AG09319 (cell line): ENCODE measurements around the gene PEPD.

Experiments used
- DNase-seq: peaks from one replicate; pipeline ENCODE4 v3.0.0-alpha.2; 2010; ENCODE audit warnings: low read depth; ENCODE audit errors: extremely low read depth
- TF ChIP-seq, protein P1 (sequence below): IDR thresholded peaks from 2 replicates; pipeline ENCODE4 v1.5.1; 2011; ENCODE audit warnings: low read depth, mild to moderate bottlenecking, inconsistent platforms, low read length, moderate library complexity

Gene PEPD

DNA sequence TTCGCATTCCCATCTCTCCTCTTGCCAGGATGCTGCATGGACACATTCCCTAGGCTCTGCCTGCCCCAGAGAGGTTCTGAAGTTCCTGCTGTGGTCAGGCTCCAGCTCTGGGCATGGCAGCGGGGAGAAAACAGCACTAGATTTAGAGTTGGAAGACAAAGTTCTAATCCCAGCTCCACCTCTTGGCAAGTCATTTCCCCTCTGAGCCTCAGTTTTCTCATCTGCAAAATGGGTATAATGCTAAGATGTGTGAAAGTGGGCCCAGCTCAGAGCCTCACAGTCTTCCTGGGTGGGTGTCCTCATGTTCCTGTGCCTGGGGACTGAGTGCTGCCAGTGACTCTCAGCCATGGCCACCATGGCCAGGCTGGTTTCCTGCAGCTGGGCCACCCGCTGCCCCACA, 9.6 kb downstream of the PEPD start:
- TF ChIP-seq, protein P1, sequence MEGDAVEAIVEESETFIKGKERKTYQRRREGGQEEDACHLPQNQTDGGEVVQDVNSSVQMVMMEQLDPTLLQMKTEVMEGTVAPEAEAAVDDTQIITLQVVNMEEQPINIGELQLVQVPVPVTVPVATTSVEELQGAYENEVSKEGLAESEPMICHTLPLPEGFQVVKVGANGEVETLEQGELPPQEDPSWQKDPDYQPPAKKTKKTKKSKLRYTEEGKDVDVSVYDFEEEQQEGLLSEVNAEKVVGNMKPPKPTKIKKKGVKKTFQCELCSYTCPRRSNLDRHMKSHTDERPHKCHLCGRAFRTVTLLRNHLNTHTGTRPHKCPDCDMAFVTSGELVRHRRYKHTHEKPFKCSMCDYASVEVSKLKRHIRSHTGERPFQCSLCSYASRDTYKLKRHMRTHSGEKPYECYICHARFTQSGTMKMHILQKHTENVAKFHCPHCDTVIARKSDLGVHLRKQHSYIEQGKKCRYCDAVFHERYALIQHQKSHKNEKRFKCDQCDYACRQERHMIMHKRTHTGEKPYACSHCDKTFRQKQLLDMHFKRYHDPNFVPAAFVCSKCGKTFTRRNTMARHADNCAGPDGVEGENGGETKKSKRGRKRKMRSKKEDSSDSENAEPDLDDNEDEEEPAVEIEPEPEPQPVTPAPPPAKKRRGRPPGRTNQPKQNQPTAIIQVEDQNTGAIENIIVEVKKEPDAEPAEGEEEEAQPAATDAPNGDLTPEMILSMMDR, result no peak
- no peak for DNase-seq

DNA sequence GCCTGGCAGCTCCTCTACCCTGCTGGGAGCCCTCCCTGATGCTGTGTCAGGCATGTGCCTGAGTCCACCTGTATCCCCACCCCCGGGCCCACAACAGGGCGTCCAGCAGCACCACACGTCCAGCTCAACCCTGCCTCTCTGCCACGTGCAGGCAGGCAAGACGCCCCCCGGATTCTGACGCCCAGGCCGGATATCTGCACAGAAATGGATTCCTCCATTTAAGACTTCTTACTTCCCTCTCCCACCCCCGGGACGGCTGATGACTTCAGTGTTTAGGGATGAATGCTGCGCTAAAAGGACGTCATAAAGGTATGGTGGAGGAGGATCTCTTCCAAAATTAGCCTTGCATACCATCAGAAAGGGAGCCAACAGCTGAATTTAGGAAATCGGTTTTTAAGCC, 10.2 kb downstream of the PEPD start:
- TF ChIP-seq, protein P1, result no peak
- DNase-seq, result no peak

DNA sequence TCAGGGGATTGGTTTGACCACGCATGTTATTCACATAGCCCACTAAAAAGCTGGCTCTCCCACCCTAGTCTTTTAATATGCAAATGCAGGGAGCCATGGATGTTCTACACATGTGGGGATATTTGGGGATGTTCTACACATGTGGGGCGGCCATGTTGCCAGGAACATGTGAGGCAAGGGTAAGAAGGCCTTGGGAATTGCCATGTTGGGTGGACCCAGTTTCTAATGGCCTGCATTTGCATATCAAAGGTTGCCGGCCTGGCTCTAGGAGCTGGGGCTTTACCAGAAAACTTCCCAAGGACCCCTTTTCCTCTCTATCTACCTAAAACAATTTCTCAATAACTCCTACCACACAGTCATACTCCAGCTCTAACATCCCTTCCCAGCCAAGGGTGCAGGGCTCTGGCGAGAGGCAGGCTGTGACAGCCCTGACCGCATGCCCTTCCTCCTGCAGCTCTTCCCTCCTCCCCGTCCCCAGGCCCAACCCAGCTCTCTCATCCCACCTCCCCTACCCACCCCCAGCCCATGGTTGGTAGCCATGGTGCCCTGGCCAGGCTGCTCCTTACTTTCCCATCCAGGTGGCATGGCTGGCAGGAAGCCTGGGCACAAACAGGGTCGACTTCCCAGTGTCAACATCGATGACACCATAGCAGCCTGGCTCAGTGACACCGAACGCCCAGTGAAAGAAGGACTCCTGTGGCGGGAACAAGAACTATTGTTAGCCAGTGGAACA, 11.0 kb downstream of the PEPD start:
- DNase-seq, result no peak
- TF ChIP-seq, protein P1, result no peak

DNA sequence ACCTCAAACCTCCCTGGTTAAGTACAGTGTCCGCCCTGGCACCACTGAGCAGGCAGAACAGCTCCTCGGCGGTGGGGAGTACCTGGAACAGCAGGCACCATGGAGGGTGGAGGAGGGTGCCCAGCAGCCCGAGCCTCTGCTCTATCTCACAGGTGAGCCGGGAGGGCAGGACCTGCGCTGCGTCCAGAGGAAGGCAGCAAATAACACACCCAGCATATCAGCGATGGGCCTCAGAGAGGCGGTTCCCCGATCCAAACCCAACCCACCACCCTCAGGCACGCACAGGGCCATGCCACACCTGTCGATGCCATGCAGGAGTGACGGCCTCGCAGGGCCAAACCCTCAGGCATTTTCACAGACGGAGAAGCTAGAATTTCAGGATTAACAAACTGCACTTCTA, 11.8 kb downstream of the PEPD start:
- TF ChIP-seq, protein P1, result no peak
- DNase-seq, result no peak

DNA sequence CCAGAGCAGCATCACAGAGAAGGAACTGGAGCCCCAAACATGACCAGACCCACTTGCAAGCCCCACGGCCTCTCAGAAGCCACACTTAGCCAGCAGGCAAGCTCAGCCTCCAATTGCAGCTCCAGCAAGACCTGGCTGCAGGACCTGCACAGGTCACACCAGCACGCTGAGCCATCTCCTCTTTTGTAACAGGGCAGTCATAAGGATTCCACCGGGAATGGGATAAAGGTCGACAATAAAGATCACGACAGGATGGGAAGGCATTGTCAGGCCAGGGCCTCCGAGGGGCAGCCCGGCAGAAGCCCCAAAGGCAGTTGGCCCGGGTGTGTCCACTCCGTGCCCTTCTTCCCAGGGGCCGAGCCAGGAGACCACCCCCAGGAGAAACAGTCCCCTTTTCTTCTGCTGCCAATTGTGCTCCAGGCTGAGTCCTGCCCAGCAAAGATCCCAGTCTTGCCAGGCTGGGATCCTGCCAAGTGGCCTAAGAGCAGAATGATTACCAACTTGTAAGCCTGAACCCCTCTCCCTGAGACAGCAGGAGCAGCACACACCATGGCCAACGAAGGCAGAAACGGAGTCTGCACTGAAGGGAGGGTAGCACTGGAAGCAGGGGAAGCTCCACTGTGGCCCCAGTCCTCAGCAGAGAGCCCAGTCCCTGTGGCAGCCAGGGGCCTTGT, 12.5 kb downstream of the PEPD start:
- TF ChIP-seq, protein P1, result no peak
- no peak for DNase-seq

DNA sequence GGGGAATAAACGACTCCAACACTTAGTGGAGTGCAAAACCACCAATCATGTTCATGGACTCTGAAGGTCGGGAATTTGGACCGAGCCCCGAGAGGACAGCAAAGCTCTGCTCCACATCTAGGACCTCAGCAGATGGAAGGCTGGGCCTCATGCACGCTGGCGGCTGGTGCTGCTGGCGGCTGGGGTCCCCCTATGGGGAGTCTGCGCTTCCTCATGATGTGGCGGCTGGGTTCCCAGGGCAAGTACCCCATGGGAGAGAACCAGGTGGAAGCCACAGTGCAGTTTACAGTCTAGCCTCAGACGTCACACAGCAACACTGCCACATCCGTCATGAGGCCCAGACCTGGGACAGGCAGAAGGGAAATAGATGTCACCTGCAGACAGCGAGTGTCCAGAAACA, 13.2 kb downstream of the PEPD start:
- TF ChIP-seq, protein P1, result no peak
- no peak for DNase-seq

DNA sequence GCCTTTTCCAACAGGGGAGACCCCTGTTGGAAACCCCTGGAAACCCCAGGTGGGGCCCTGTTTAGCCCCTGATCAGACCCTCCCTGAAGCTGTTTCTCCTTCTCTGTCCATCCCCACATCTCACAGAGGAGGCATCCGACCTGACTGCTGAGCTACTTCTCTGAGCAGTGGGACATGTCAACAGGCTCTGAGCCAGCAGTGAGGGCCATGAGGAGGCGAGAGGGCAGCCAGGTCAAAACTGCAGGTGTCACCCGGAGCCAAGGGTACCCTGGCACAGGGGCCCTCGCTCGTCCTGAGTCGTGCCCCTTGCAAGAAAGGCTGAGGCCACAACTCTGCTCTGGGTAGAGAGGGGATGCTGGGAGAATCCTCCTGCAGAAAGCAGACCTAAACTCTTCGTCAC, 13.6 kb downstream of the PEPD start:
- DNase-seq, result no peak
- TF ChIP-seq, protein P1, result no peak
